ENCODE data around the gene NF1.
"Not testable (repeated sequence)": the region's sequence is repeated elsewhere in the genome, so short reads cannot be mapped to it uniquely, and the experiment has no call there.

The NF1 gene

GRCh38 chr17:31078290-31078689 lies 16.5 kb upstream of the NF1 start:
- no peak for DNase-seq (ENCODE audit: low read depth)

- DNase-seq (ENCODE audit: low read depth) = no peak
Observed at GRCh38 chr17:31079731-31080130, 15.0 kb upstream of the NF1 start.

GRCh38 chr17:31085563-31085962 lies 9.2 kb upstream of the NF1 start:
- DNase-seq (ENCODE audit: low read depth) = no peak

GRCh38 chr17:31089471-31089870 lies 5.3 kb upstream of the NF1 start:
- DNase-seq (ENCODE audit: low read depth) = no peak

- DNase-seq (ENCODE audit: low read depth) = not testable (repeated sequence)
Observed at GRCh38 chr17:31090650-31091049, 4.1 kb upstream of the NF1 start.

- DNase-seq (ENCODE audit: low read depth) = no peak
Observed at GRCh38 chr17:31092475-31093064, 2.2 kb upstream of the NF1 start.

- DNase-seq (ENCODE audit: low read depth) = no peak
Observed at GRCh38 chr17:31093866-31094599, 744 bp upstream of the NF1 start.

GRCh38 chr17:31095236-31096105 lies 694 bp downstream of the NF1 start:
- peak; percentile 4 for DNase-seq (ENCODE audit: low read depth)

GRCh38 chr17:31096106-31096436 lies 1.3 kb downstream of the NF1 start:
- no peak for DNase-seq (ENCODE audit: low read depth)

- no peak for DNase-seq (ENCODE audit: low read depth)
Observed at GRCh38 chr17:31099016-31099415, 4.2 kb downstream of the NF1 start.

GRCh38 chr17:31100840-31101459 lies 6.2 kb downstream of the NF1 start:
- no peak for DNase-seq (ENCODE audit: low read depth)

GRCh38 chr17:31101943-31102342 lies 7.2 kb downstream of the NF1 start:
- no peak for DNase-seq (ENCODE audit: low read depth)

GRCh38 chr17:31105991-31106390 lies 11.2 kb downstream of the NF1 start:
- DNase-seq (ENCODE audit: low read depth) = no peak

- no peak for DNase-seq (ENCODE audit: low read depth)
Observed at GRCh38 chr17:31111183-31111582, 16.4 kb downstream of the NF1 start.

GRCh38 chr17:31112001-31112661 lies 17.4 kb downstream of the NF1 start:
- DNase-seq (ENCODE audit: low read depth) = no peak

GRCh38 chr17:31113368-31113767 lies 18.6 kb downstream of the NF1 start:
- DNase-seq (ENCODE audit: low read depth) = not testable (repeated sequence)

- no peak for DNase-seq (ENCODE audit: low read depth)
Observed at GRCh38 chr17:31113939-31114338, 19.2 kb downstream of the NF1 start.

- DNase-seq (ENCODE audit: low read depth) = no peak
Observed at GRCh38 chr17:31114956-31115555, 20.3 kb downstream of the NF1 start.

- DNase-seq (ENCODE audit: low read depth) = no peak
Observed at GRCh38 chr17:31116167-31116566, 21.4 kb downstream of the NF1 start.

- no peak for DNase-seq (ENCODE audit: low read depth)
Observed at GRCh38 chr17:31122746-31123145, 28.0 kb downstream of the NF1 start.

- DNase-seq (ENCODE audit: low read depth) = no peak
Observed at GRCh38 chr17:31126318-31126717, 31.5 kb downstream of the NF1 start.

- no peak for DNase-seq (ENCODE audit: low read depth)
Observed at GRCh38 chr17:31128241-31128640, 33.5 kb downstream of the NF1 start.

Measured in stimulated activated CD8-positive, alpha-beta memory T cell treated with anti-CD3 and anti-CD28 coated beads, Interleukin-12 subunit alpha, Interleukin-12 subunit beta, amount 100 ng/mL, for 1 hour (primary cell).